Peyer's patch (tissue), 4 donors: ENCODE results near the gene RBM10.

Experiments
- POLR2A ChIP-seq, 2 donors: fragments of 450-650 bp; IDR thresholded peaks; one replicate each; pipeline ENCODE4 v1.5.1; 2017; ENCODE audit warnings: antibody characterized with exemption in 2 of 2, mild to moderate bottlenecking in 2 of 2, moderate library complexity in 2 of 2
- TF ChIP-seq, protein P1 (sequence below), 6 experiments: fragments of 450-650 bp in 4 of 6; fragments of 200-600 bp in 2 of 6; sonication (generic) in 1 of 6; IDR thresholded peaks; one replicate each; pipeline ENCODE4 v1.5.1; 2017 to 2019; ENCODE audit warnings: antibody characterized with exemption in 6 of 6, mild to moderate bottlenecking in 3 of 6, moderate library complexity in 1 of 6

DNA sequence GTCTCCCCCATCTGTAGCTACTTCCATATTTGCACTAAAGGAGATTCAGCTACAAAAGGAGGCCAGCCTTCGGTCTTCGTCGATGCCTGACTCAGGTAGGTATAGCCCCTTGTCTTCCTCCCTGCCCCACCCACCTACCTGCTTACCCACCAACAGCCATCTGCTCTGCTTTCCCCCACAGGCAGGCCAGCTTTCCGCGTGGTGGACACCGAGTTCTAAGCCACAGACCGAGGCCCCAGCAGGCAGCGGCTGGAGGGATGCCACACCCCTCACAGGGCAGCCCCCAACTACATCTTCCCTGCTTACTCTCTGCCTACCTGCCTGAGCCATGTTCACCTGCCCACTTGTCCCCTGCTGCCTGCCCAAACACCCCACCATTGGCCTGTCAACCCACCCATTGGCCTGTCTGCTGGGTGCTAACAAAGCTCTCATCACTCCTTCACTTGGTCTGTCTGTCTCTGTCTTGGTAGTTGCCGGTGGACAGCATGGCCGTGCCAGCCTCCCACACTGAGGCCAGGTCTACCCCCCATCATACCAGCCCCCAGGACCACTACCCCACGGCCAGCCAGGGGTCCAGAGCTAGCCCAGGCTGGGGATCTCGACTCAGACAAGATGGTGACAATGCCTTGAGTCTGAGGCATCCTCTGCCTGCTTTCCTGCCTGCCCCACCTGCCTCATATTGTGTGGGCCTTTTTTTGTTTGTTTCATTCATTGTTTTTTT lies 83.7 kb downstream of the RBM10 start:
- TF ChIP-seq, protein P1, sequence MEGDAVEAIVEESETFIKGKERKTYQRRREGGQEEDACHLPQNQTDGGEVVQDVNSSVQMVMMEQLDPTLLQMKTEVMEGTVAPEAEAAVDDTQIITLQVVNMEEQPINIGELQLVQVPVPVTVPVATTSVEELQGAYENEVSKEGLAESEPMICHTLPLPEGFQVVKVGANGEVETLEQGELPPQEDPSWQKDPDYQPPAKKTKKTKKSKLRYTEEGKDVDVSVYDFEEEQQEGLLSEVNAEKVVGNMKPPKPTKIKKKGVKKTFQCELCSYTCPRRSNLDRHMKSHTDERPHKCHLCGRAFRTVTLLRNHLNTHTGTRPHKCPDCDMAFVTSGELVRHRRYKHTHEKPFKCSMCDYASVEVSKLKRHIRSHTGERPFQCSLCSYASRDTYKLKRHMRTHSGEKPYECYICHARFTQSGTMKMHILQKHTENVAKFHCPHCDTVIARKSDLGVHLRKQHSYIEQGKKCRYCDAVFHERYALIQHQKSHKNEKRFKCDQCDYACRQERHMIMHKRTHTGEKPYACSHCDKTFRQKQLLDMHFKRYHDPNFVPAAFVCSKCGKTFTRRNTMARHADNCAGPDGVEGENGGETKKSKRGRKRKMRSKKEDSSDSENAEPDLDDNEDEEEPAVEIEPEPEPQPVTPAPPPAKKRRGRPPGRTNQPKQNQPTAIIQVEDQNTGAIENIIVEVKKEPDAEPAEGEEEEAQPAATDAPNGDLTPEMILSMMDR (IDR thresholded peaks at IDR 0.05) = no peak
- no peak for TF ChIP-seq POLR2A (IDR thresholded peaks at IDR 0.05)
